Suprapubic skin (tissue), 4 donors: ENCODE results near the gene BFSP2.

Experiments used
- CTCF ChIP-seq, 2 donors: fragments of 200-600 bp in 1 of 2; fragments of 450-650 bp in 1 of 2; sonication (generic) in 1 of 2; IDR thresholded peaks; one replicate each; pipeline ENCODE4 v1.5.1; 2016 to 2019; ENCODE audit warnings: antibody characterized with exemption in 2 of 2, mild to moderate bottlenecking in 1 of 2, moderate library complexity in 1 of 2
- POLR2A ChIP-seq, 2 donors: fragments of 450-650 bp; IDR thresholded peaks; one replicate each; pipeline ENCODE4 v1.6.1; 2017; ENCODE audit warnings: antibody characterized with exemption in 2 of 2, mild to moderate bottlenecking in 2 of 2, moderate library complexity in 2 of 2
- POLR2AphosphoS5 ChIP-seq, 3 donors: sonication (generic); formaldehyde crosslinking; IDR thresholded peaks; one replicate each; pipeline ENCODE4 v1.6.1; 2017; ENCODE audit warnings: antibody characterized with exemption in 3 of 3

GRCh38 chr3:133360476-133360875 is 39.4 kb upstream of the BFSP2 start:
- TF ChIP-seq POLR2AphosphoS5 (IDR thresholded peaks at IDR 0.05) (no peak), CTCF (IDR thresholded peaks at IDR 0.05) (no peak), POLR2A (IDR thresholded peaks at IDR 0.05) (no peak)
